NCI-H1436 (cell line): Measurements from ENCODE around the gene HYDIN.

Source experiments
- DNase-seq: peaks from one replicate; lab custom pipeline; 2025; lab: John Stamatoyannopoulos, UW

The HYDIN gene

DNA sequence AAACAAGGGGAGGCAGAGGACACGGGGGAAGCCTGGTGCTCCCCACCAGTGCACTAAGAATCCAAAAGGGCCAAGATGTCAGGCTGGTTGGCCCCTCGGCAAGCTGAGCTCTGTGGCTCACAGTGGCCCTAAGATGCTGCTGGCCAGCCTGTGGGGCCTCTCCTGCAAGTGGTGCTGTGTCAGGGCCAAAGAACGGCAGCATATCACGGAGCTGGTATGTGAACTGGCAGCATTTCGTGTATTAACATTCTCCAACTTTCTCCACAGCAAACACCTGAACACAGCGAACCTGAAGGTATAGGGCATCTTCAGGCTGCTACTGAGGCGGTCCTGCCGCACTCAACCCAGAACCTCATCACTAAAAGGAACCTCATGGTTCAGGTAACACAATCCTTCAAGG is 464.3 kb downstream of the HYDIN start:
- no peak for DNase-seq

DNA sequence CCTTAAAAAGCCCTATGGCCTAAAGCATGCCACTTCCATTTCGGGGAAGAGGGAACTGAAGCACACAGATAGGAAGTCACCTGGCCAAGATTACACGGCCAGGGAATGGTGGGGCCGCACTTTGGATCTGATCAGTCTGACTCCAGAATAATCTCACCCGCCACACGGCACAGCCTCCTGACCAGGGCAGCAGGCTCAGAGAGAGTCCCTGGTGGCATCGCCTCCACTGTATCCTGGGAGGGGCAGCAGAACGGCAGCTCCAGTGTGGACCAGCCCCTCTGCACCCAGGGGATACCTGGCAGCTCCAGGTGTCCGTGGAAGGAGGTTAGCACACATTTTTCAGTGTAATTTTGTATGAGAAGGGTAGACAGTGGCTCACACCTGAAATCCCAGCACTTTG is 465.0 kb downstream of the HYDIN start:
- no peak for DNase-seq

DNA sequence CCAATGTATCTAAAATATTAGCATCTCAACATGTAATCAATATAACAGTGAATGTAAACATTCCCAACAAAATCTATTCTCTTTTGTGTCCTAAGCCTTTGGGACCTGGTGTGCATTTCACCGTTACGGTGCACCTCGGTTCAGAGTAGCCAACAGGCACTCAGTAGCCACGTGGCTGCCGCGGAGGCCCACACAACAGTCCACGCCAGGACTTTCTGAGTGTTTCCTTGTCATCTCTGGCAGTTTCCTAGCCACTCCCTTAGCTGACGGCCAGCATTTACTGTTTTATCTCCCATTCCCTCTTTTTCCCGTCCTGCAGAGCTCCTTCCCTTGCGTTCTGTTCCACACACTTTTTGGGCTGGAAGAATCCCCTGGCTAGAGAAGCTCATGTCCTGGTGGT is 465.9 kb downstream of the HYDIN start:
- no peak for DNase-seq

DNA sequence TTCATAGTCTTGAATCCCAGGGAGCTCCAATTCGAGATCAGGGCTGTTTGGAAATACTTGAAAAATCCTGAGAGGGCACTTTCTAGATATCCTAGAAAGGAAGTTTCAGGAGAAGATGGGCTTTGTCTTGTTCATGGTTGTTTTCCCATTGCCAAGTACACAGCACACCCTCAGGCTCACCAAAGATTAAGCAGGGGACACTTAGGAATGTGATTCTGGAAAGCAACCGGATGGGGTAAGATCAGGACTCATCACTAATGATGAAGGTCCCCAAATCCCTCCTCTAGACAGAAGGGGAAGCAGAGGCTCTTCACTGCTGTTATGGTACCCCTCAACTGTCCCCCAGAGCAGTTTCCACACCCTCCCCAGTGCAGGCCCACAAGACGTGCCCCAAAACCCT is 470.3 kb downstream of the HYDIN start:
- no peak for DNase-seq

DNA sequence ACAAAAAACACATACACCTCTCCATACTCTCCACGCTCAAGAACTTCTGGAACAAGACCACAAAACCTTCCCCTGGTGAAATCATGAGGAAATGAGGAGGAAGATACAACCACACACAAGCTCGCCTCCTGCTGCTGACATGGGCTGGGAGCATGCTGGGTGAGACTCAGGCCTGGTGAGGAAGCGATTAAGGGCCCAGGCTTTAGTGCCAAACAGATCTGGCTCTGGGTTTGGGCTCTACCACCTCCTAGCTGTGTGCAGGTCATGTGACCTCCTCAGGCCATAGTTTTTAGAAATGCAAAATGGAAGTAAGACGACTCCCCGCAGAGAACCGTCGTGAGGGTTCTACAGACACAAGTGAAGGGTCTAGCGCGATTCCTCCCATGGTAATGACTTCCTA is 470.9 kb downstream of the HYDIN start:
- DNase-seq, result no peak

DNA sequence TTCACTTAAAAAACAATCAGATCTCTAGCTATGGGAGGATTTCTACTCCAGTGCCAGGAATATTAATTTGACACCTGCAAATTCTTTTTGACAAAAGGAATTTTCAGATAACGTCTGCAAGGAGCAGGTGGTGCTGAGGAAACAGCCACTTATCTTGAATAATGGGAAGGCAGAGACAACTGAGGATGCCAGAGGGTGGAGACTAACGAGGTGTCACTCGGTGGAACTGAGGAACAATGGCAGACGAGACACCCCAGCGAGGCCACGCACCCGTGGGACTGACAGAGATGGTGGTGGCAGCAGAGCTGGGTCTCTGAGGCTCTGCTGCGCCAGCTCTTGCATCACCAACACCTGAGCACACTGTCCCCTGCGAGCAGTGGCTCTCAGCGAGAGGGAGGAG is 471.7 kb downstream of the HYDIN start:
- DNase-seq, result no peak
